ENCODE results near the gene TMEM132C. TPM values are rescaled to one million over a fixed set of nuclear protein-coding genes. Genes with fewer than 3 reads are reported as not detected.

TMEM132C gene
- total RNA-seq, 1 donor from 2014 or later: 3.9 TPM

DNA sequence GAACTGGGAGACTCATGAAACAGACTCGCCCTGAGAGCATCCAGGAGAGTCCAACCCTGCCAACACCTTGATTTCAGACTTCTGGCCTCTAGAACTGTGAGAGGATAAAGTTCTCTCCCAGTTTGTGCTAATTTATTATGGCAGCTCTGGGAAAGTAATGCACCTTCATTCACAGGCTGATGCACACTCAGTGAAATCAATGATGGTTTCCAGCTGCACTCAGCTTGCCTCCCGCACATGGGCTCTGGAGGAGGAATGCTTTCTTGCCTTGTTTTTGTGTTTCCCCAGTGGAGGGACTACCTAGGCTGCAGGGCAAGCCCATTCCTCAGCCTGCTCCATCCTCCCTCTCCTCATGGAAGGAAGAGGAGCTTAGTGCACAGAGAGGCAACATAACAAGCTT is 45.7 kb downstream of the TMEM132C start:
- Histone ChIP-seq H3K27ac (no peak overlapping the region), H3K9ac (no peak overlapping the region), H3K4me3 (no peak overlapping the region), H3K4me1 (peaks cover 4% of the 10 kb centered on the region), H3F3A (ENCODE audit: low read depth) (no peaks in the 10 kb centered on the region), H3K79me2 (ENCODE audit: low read depth) (no peaks in the 10 kb centered on the region), H3K27me3 (no peaks in the 10 kb centered on the region), H3K9me3 (ENCODE audit: low read depth) (no peaks in the 10 kb centered on the region), H2AFZ (replicated peaks) (no peak overlapping the region), H4K20me1 (ENCODE audit: low read depth) (no peaks in the 10 kb centered on the region), H3K36me3 (no peaks in the 10 kb centered on the region), H3K4me2 (peak overlapping the region; percentile 10)
- DNase-seq (ENCODE audit: low spot score): no peak
- H3K9me3 Mint-ChIP-seq: peaks cover 44% of the 10 kb centered on the region
- H3K27ac Mint-ChIP-seq: peak overlapping the region; percentile 94
- no peak overlapping the region for H3K4me3 Mint-ChIP-seq
- peaks cover 79% of the 10 kb centered on the region for H3K36me3 Mint-ChIP-seq
- TF ChIP-seq, protein P1, sequence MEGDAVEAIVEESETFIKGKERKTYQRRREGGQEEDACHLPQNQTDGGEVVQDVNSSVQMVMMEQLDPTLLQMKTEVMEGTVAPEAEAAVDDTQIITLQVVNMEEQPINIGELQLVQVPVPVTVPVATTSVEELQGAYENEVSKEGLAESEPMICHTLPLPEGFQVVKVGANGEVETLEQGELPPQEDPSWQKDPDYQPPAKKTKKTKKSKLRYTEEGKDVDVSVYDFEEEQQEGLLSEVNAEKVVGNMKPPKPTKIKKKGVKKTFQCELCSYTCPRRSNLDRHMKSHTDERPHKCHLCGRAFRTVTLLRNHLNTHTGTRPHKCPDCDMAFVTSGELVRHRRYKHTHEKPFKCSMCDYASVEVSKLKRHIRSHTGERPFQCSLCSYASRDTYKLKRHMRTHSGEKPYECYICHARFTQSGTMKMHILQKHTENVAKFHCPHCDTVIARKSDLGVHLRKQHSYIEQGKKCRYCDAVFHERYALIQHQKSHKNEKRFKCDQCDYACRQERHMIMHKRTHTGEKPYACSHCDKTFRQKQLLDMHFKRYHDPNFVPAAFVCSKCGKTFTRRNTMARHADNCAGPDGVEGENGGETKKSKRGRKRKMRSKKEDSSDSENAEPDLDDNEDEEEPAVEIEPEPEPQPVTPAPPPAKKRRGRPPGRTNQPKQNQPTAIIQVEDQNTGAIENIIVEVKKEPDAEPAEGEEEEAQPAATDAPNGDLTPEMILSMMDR (IDR thresholded peaks at IDR 0.05): no peak
- peaks cover 69% of the 10 kb centered on the region for H3K4me1 Mint-ChIP-seq
- peaks cover 4% of the 10 kb centered on the region for H3K27me3 Mint-ChIP-seq (ENCODE audit: insufficient read depth, low read depth)

DNA sequence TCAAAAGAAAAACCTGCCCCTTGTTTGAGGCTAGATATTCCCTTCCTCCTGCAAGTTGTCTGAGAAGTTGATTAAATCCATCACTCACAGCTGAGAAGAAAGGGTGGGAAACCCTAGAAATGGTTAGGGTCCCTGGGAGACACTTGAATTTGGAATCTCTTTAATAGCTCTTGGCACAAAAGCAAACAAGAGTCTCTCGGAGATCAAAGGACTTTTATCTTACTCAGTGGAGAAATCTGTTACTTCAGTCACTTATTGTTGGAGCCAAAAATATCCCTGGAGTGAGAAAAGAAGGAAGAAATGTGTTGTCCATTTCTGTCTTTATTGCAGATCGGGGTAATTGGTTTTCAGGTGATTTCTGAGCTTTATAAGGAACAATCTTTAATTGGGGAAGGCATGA is 47.0 kb downstream of the TMEM132C start:
- Mint-ChIP-seq H3K9me3 (peaks cover 40% of the 10 kb centered on the region), H3K27ac (peak overlapping the region; percentile 94), H3K4me3 (no peak overlapping the region), H3K27me3 (ENCODE audit: insufficient read depth, low read depth) (peaks cover 4% of the 10 kb centered on the region), H3K36me3 (peaks cover 79% of the 10 kb centered on the region), H3K4me1 (peaks cover 67% of the 10 kb centered on the region)
- Histone ChIP-seq H3K9me3 (ENCODE audit: low read depth) (no peaks in the 10 kb centered on the region), H3F3A (ENCODE audit: low read depth) (no peaks in the 10 kb centered on the region), H3K4me2 (no peak overlapping the region), H3K27me3 (no peaks in the 10 kb centered on the region), H3K4me1 (peaks cover 9% of the 10 kb centered on the region), H3K9ac (no peak overlapping the region), H4K20me1 (ENCODE audit: low read depth) (no peaks in the 10 kb centered on the region), H3K79me2 (ENCODE audit: low read depth) (no peaks in the 10 kb centered on the region), H3K4me3 (no peak overlapping the region), H3K27ac (no peak overlapping the region), H3K36me3 (no peaks in the 10 kb centered on the region), H2AFZ (replicated peaks) (no peak overlapping the region)
- DNase-seq (ENCODE audit: low spot score): no peak
- TF ChIP-seq, protein P1 (IDR thresholded peaks at IDR 0.05): no peak
- TF ChIP-seq EZH2phosphoT487 (IDR thresholded peaks at IDR 0.05): no peak
- no peak for TF ChIP-seq EZH2 (IDR thresholded peaks at IDR 0.05)

DNA sequence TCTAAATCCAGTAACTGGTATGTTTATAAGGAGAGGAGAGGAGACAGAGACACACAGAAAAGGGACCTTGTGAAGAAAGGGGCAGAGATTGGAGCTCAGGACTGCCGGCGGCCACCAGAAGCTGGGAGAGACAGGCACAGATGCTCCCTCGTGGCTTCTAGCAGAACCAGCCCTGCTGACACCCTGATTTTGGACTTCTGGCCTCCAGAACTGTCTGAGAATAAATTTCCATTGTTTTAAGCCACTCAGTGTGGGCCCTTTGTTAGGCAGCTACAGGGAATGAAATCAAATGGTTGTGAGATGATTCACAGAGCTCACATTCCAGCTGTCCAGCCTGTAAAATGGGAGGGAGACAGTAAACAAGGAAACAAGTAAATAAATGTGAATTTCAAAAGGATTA is 47.6 kb downstream of the TMEM132C start:
- peak overlapping the region; percentile 44 for H3K4me3 Mint-ChIP-seq
- no peak overlapping the region for H3K4me3 ChIP-seq
- no peaks in the 10 kb centered on the region for H3K79me2 ChIP-seq (ENCODE audit: low read depth)
- H3K27me3 Mint-ChIP-seq (ENCODE audit: insufficient read depth, low read depth): peaks cover 3% of the 10 kb centered on the region
- peaks cover 67% of the 10 kb centered on the region for H3K4me1 Mint-ChIP-seq
- peak overlapping the region; percentile 78 for H3K27ac Mint-ChIP-seq
- no peak for DNase-seq (ENCODE audit: low spot score)
- peaks cover 76% of the 10 kb centered on the region for H3K36me3 Mint-ChIP-seq
- peaks cover 9% of the 10 kb centered on the region for H3K4me1 ChIP-seq
- no peaks in the 10 kb centered on the region for H3K9me3 ChIP-seq (ENCODE audit: low read depth)
- no peaks in the 10 kb centered on the region for H3K27me3 ChIP-seq
- H3F3A ChIP-seq (ENCODE audit: low read depth): no peaks in the 10 kb centered on the region
- no peak overlapping the region for H3K4me2 ChIP-seq
- TF ChIP-seq EZH2 (IDR thresholded peaks at IDR 0.05): no peak
- no peak for TF ChIP-seq EZH2phosphoT487 (IDR thresholded peaks at IDR 0.05)
- TF ChIP-seq, protein P1 (IDR thresholded peaks at IDR 0.05): no peak
- H3K27ac ChIP-seq: no peak overlapping the region
- no peaks in the 10 kb centered on the region for H3K36me3 ChIP-seq
- peaks cover 37% of the 10 kb centered on the region for H3K9me3 Mint-ChIP-seq
- no peak overlapping the region for H3K9ac ChIP-seq
- H4K20me1 ChIP-seq (ENCODE audit: low read depth): no peaks in the 10 kb centered on the region
- H2AFZ ChIP-seq (replicated peaks): no peak overlapping the region
